Fibroblast of lung (primary cell): ENCODE results near the gene MISP. TPM values are rescaled to one million over a fixed set of nuclear protein-coding genes. Genes with fewer than 3 reads are reported as not detected.

ENCODE experiments used
- DNase-seq, 2 donors: peaks; one replicate each; pipeline versions ENCODE4 v3.0.0 to v3.0.0-alpha.2; 2010; ENCODE audit warnings: low read depth in 2 of 2
- H2AFZ ChIP-seq: 2 replicates; pipeline ENCODE4 v1.5.1; 2012; ENCODE audit warnings: low read length, control low read depth, inconsistent platforms
- H3K27ac ChIP-seq: 2 replicates; pipeline ENCODE4 v1.5.1; 2011; ENCODE audit warnings: low read length, control low read depth; ENCODE audit not compliant: insufficient read depth
- H3K27me3 ChIP-seq: 2 replicates; pipeline ENCODE4 v1.5.1; 2011; ENCODE audit warnings: mild to moderate bottlenecking, low read length; ENCODE audit not compliant: control insufficient read depth, insufficient read depth
- H3K36me3 ChIP-seq: 2 replicates; pipeline ENCODE4 v1.5.1; 2011; ENCODE audit warnings: low read length; ENCODE audit not compliant: control insufficient read depth, insufficient read depth
- H3K4me1 ChIP-seq: 2 replicates; pipeline ENCODE4 v1.5.1; 2011; ENCODE audit warnings: low read length; ENCODE audit not compliant: control insufficient read depth, insufficient read depth; ENCODE audit errors: extremely low read depth
- H3K4me2 ChIP-seq: 2 replicates; pipeline ENCODE4 v1.5.1; 2011; ENCODE audit warnings: low read length, control low read depth; ENCODE audit not compliant: insufficient read depth; ENCODE audit errors: extremely low read depth
- H3K4me3 ChIP-seq, 4 experiments: fragments of 200-600 bp in 1 of 4; sonication (generic) in 1 of 4; replicated peaks in 1 of 4; 2 replicates each; pipeline ENCODE4 v1.5.1; 2011 to 2016; ENCODE audit warnings: low read length in 4 of 4, low read depth in 3 of 4, mild to moderate bottlenecking in 3 of 4, control low read depth in 2 of 4, inconsistent platforms in 1 of 4, mixed read lengths in 1 of 4; ENCODE audit not compliant: insufficient read depth in 1 of 4; ENCODE audit errors: control extremely low read depth in 1 of 4
- H3K79me2 ChIP-seq: 2 replicates; pipeline ENCODE4 v1.5.1; 2012; ENCODE audit warnings: mild to moderate bottlenecking, low read length, inconsistent platforms; ENCODE audit not compliant: control insufficient read depth, insufficient read depth
- H3K9ac ChIP-seq: 2 replicates; pipeline ENCODE4 v1.5.1; 2011; ENCODE audit warnings: mild to moderate bottlenecking, low read length, control low read depth; ENCODE audit not compliant: insufficient read depth
- H3K9me3 ChIP-seq: 2 replicates; pipeline ENCODE4 v1.5.1; 2012; ENCODE audit warnings: low read depth, low read length; ENCODE audit not compliant: control insufficient read depth, insufficient read depth
- H4K20me1 ChIP-seq: 2 replicates; pipeline ENCODE4 v1.5.1; 2011; ENCODE audit warnings: low read length; ENCODE audit not compliant: control insufficient read depth, insufficient read depth; ENCODE audit errors: extremely low read depth
- EZH2 ChIP-seq: IDR thresholded peaks from 2 replicates; pipeline ENCODE4 v1.5.1; 2012; ENCODE audit warnings: low read length, control low read depth, mild to moderate bottlenecking; ENCODE audit errors: missing control alignments
- polyA plus RNA-seq, 2 donors: library from polyadenylated mRNA; depleted of rRNA in 1 of 2; stranded (reverse) in 1 of 2; unstranded in 1 of 2; fragments of >200 nt; gene quantifications; 2 replicates each; pipeline ENCODE4 v1.2.1, GENCODE V29; 2011 to 2012; ENCODE audit warnings: missing spikeins in 1 of 2
- total RNA-seq: library from RNA; depleted of rRNA; stranded (reverse); fragments of >200 nt; gene quantifications from 2 replicates; pipeline ENCODE4 v1.2.1, GENCODE V29; 2014
- TF ChIP-seq, protein P1 (sequence below), 2 donors: IDR thresholded peaks in 1 of 2; conservative IDR thresholded peaks in 1 of 2; 1 replicate in 1 of 2; 2 replicates in 1 of 2; pipeline ENCODE4 v1.5.1; 2011 to 2012; ENCODE audit warnings: low read length in 2 of 2, control low read depth in 1 of 2, inconsistent platforms in 1 of 2, low read depth in 1 of 2, mild to moderate bottlenecking in 1 of 2

Gene MISP
- total and polyA plus RNA-seq, 2 donors (not counting 1 experiment from before 2014, with no cell fraction given) = not detected

DNA sequence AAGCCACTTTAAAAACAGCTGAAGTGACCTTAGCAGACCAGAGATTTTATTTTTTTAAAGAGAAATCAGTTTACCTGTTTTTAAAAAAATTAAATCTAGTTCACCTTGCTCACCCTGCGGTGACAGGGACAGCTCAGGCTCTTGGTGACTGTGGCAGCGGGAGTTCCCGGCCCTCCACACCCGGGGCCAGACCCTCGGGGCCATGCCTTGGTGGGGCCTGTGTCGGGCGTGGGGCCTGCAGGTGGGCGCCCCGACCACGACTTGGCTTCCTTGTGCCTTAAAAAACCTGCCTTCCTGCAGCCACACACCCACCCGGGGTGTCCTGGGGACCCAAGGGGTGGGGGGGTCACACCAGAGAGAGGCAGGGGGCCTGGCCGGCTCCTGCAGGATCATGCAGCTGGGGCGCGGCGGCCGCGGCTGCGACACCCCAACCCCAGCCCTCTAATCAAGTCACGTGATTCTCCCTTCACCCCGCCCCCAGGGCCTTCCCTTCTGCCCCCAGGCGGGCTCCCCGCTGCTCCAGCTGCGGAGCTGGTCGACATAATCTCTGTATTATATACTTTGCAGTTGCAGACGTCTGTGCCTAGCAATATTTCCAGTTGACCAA lies 60.1 kb downstream of the MISP start:
- Histone ChIP-seq H3K9ac (no peak overlapping the region), H3K4me2 (no peak overlapping the region), H3K27ac (no peak overlapping the region), H3K4me1 (no peaks in the 10 kb centered on the region), H4K20me1 (no peaks in the 10 kb centered on the region), H3K9me3 (no peaks in the 10 kb centered on the region), H3K4me3 (no peak overlapping the region), H3K79me2 (peaks cover 34% of the 10 kb centered on the region), H3K36me3 (peaks cover 49% of the 10 kb centered on the region), H3K27me3 (no peaks in the 10 kb centered on the region), H2AFZ (no peak overlapping the region)
- TF ChIP-seq, protein P1, sequence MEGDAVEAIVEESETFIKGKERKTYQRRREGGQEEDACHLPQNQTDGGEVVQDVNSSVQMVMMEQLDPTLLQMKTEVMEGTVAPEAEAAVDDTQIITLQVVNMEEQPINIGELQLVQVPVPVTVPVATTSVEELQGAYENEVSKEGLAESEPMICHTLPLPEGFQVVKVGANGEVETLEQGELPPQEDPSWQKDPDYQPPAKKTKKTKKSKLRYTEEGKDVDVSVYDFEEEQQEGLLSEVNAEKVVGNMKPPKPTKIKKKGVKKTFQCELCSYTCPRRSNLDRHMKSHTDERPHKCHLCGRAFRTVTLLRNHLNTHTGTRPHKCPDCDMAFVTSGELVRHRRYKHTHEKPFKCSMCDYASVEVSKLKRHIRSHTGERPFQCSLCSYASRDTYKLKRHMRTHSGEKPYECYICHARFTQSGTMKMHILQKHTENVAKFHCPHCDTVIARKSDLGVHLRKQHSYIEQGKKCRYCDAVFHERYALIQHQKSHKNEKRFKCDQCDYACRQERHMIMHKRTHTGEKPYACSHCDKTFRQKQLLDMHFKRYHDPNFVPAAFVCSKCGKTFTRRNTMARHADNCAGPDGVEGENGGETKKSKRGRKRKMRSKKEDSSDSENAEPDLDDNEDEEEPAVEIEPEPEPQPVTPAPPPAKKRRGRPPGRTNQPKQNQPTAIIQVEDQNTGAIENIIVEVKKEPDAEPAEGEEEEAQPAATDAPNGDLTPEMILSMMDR (conservative IDR thresholded peaks at IDR 0.05 in 1 of 2, IDR thresholded peaks at IDR 0.05 in 1 of 2; ENCODE audit: low read depth in 1 of 2, low read length in 2 of 2) = no peak
- no peak for TF ChIP-seq EZH2
- no peak for DNase-seq

DNA sequence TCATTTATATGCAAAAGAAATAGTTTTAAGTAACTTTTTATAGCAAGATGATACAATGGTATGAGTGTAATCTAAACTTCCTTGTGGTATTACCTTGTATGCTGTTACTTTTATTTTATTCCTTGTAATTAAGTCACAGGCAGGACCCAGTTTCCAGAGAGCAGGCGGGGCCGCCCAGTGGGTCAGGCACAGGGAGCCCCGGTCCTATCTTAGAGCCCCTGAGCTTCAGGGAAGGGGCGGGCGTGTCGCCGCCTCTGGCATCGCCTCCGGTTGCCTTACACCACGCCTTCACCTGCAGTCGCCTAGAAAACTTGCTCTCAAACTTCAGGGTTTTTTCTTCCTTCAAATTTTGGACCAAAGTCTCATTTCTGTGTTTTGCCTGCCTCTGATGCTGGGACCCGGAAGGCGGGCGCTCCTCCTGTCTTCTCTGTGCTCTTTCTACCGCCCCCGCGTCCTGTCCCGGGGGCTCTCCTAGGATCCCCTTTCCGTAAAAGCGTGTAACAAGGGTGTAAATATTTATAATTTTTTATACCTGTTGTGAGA lies 60.7 kb downstream of the MISP start:
- no peak overlapping the region for H2AFZ ChIP-seq
- H3K36me3 ChIP-seq = peaks cover 44% of the 10 kb centered on the region
- H3K4me1 ChIP-seq = no peaks in the 10 kb centered on the region
- no peaks in the 10 kb centered on the region for H3K9me3 ChIP-seq
- no peak overlapping the region for H3K9ac ChIP-seq
- TF ChIP-seq, protein P1 (conservative IDR thresholded peaks at IDR 0.05 in 1 of 2, IDR thresholded peaks at IDR 0.05 in 1 of 2; ENCODE audit: low read depth in 1 of 2, low read length in 2 of 2) = no peak
- no peak for TF ChIP-seq EZH2
- H3K4me2 ChIP-seq = no peak overlapping the region
- DNase-seq = no peak
- H3K4me3 ChIP-seq = no peak overlapping the region
- H3K27ac ChIP-seq = no peak overlapping the region
- H4K20me1 ChIP-seq = no peaks in the 10 kb centered on the region
- no peaks in the 10 kb centered on the region for H3K27me3 ChIP-seq
- H3K79me2 ChIP-seq = peaks cover 29% of the 10 kb centered on the region

DNA sequence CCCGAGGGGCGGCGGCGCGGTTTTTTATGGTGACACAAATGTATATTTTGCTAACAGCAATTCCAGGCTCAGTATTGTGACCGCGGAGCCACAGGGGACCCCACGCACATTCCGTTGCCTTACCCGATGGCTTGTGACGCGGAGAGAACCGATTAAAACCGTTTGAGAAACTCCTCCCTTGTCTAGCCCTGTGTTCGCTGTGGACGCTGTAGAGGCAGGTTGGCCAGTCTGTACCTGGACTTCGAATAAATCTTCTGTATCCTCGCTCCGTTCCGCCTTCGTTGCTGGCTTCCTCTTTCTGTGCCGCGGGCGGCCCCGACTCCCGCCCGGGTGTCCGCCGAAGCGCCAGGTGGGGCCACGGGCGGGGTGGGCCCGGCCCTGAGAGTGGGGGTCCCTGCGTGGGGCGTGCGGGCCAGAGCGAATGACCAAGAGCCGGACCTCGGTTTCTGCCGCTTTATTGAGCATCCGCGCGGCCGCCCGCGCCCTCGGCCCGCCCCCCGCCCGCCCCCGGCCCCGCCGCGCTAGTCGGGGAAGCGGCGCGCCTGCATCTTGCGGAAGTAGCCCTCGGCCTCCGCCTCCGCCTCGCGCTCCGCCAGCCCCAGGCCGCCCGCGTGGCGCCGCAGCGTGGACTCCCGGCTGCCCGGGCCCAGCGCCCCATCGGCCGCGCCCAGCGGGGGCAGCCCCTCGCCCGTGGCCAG lies 61.3 kb downstream of the MISP start:
- H3K4me3 ChIP-seq = no peak overlapping the region
- H3K4me1 ChIP-seq = no peaks in the 10 kb centered on the region
- H4K20me1 ChIP-seq = no peaks in the 10 kb centered on the region
- H3K9me3 ChIP-seq = no peaks in the 10 kb centered on the region
- no peak overlapping the region for H3K4me2 ChIP-seq
- H3K27ac ChIP-seq = no peak overlapping the region
- DNase-seq = no peak
- H3K27me3 ChIP-seq = no peaks in the 10 kb centered on the region
- no peak overlapping the region for H3K9ac ChIP-seq
- H3K79me2 ChIP-seq = peaks cover 22% of the 10 kb centered on the region
- peaks cover 38% of the 10 kb centered on the region for H3K36me3 ChIP-seq
- no peak overlapping the region for H2AFZ ChIP-seq
- no peak for TF ChIP-seq EZH2
- TF ChIP-seq, protein P1 (conservative IDR thresholded peaks at IDR 0.05 in 1 of 2, IDR thresholded peaks at IDR 0.05 in 1 of 2; ENCODE audit: low read depth in 1 of 2, low read length in 2 of 2) = no peak
